A673 (cell line): Measurements from ENCODE around the gene CMTM3. TPM values are rescaled to one million over a fixed set of nuclear protein-coding genes. Genes with fewer than 3 reads are reported as not detected.
"Not testable (repeated sequence)": the region's sequence is repeated elsewhere in the genome, so short reads cannot be mapped to it uniquely, and the experiment has no call there.

Source experiments
- BruUV-seq: library from RNA; stranded (reverse); fragments of 400-500 nt; replicated peaks from 2 replicates; lab custom pipeline; 2021; lab: Mats Ljungman, UMichigan
- CTCF ChIA-PET: fragments of 300-600 bp; sonication (Branson Sonifier 250); formaldehyde crosslinking; loops from one replicate; lab custom pipeline; 2022; ENCODE audit warnings: antibody characterized with exemption; lab: Charles Lee
- POLR2A ChIA-PET: fragments of 300-600 bp; sonication (Branson Sonifier 250); formaldehyde crosslinking; loops from one replicate; lab custom pipeline; 2022; ENCODE audit warnings: antibody characterized with exemption; ENCODE audit not compliant: low non-redundant PET; lab: Charles Lee
- DNase-seq: peaks from one replicate; pipeline ENCODE4 v3.0.0-alpha.2; 2015; ENCODE audit warnings: low spot score
- H3K27ac ChIP-seq: fragments of 200-600 bp; sonication (generic); 2 replicates; pipeline ENCODE4 v1.5.1; 2016; ENCODE audit warnings: mixed run types, low read depth, mild to moderate bottlenecking, mixed read lengths, antibody characterized with exemption, low read length; ENCODE audit not compliant: poor library complexity, severe bottlenecking
- H3K27me3 ChIP-seq: fragments of 200-600 bp; sonication (generic); replicated peaks from 2 replicates; pipeline ENCODE4 v1.6.1; 2017; ENCODE audit warnings: mixed run types, low read depth, mild to moderate bottlenecking, mixed read lengths, antibody characterized with exemption, low read length; ENCODE audit not compliant: insufficient read depth, poor library complexity
- H3K36me3 ChIP-seq: fragments of 200-600 bp; sonication (generic); 2 replicates; pipeline ENCODE4 v1.6.1; 2016; ENCODE audit warnings: mixed run types, mild to moderate bottlenecking, mixed read lengths, antibody characterized with exemption, low read length; ENCODE audit not compliant: insufficient read depth, poor library complexity, severe bottlenecking
- H3K4me1 ChIP-seq: fragments of 200-600 bp; sonication (generic); 2 replicates; pipeline ENCODE4 v1.6.1; 2017; ENCODE audit warnings: mixed run types, mild to moderate bottlenecking, mixed read lengths, antibody characterized with exemption, low read length; ENCODE audit not compliant: insufficient read depth, poor library complexity, severe bottlenecking
- H3K4me3 ChIP-seq: fragments of 200-600 bp; sonication (generic); 2 replicates; pipeline ENCODE4 v1.5.1; 2016; ENCODE audit warnings: low read depth, mixed run types, mild to moderate bottlenecking, mixed read lengths, low read length; ENCODE audit not compliant: poor library complexity, severe bottlenecking
- H3K9me3 ChIP-seq: fragments of 200-600 bp; sonication (generic); 2 replicates; pipeline ENCODE4 v1.6.1; 2016; ENCODE audit warnings: mixed run types, low read depth, mild to moderate bottlenecking, mixed read lengths, antibody characterized with exemption, low read length; ENCODE audit not compliant: poor library complexity, severe bottlenecking
- EZH2 ChIP-seq: fragments of 200-600 bp; sonication (generic); IDR thresholded peaks from 2 replicates; pipeline ENCODE4 v1.6.1; 2017; ENCODE audit warnings: borderline replicate concordance, low read depth, mild to moderate bottlenecking, mixed read lengths, antibody characterized with exemption, low read length; ENCODE audit not compliant: poor library complexity, severe bottlenecking
- intact Hi-C: fragments of 100-400 bp; cut with micrococcal nuclease; formaldehyde crosslinking; loops from one replicate; pipeline ENCODE4 v1.10.0; 2022; ENCODE audit not compliant: unreplicated experiment
- total RNA-seq: library from RNA; stranded (reverse); gene quantifications from 2 replicates; pipeline ENCODE4 v1.2.3, GENCODE V29; 2021
- TF ChIP-seq, protein P1 (sequence below): fragments of 300-800, 200-600 bp; sonication (generic); conservative IDR thresholded peaks from 2 replicates; pipeline ENCODE4 v1.5.1; 2017; ENCODE audit warnings: low read depth, mild to moderate bottlenecking, antibody characterized with exemption, low read length, moderate library complexity, mixed read lengths

CMTM3 gene
- total RNA-seq, 1 experiment from 2014 or later, result 25.5 TPM

- Histone ChIP-seq H3K4me3 (no peak within 1 kb of the TSS), H3K27ac (no peak within 1 kb of the TSS), H3K36me3 (peaks cover 8% of the 10 kb centered on the region), H3K4me1 (no peaks in the 10 kb centered on the region), H3K27me3 (no peaks in the 10 kb centered on the region), H3K9me3 (no peaks in the 10 kb centered on the region)
- intact Hi-C loops, result no loop called here
- no peak for TF ChIP-seq EZH2
- TF ChIP-seq, protein P1, sequence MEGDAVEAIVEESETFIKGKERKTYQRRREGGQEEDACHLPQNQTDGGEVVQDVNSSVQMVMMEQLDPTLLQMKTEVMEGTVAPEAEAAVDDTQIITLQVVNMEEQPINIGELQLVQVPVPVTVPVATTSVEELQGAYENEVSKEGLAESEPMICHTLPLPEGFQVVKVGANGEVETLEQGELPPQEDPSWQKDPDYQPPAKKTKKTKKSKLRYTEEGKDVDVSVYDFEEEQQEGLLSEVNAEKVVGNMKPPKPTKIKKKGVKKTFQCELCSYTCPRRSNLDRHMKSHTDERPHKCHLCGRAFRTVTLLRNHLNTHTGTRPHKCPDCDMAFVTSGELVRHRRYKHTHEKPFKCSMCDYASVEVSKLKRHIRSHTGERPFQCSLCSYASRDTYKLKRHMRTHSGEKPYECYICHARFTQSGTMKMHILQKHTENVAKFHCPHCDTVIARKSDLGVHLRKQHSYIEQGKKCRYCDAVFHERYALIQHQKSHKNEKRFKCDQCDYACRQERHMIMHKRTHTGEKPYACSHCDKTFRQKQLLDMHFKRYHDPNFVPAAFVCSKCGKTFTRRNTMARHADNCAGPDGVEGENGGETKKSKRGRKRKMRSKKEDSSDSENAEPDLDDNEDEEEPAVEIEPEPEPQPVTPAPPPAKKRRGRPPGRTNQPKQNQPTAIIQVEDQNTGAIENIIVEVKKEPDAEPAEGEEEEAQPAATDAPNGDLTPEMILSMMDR, result no peak
- DNase-seq, result no peak
- CTCF ChIA-PET, result no interaction called here
- POLR2A ChIA-PET, result no interaction called here
- no TSS peak for BruUV-seq
Measured at GRCh38 chr16:66566051-66566901, 38.2 kb upstream of the CMTM3 start, which contains the start of gene CMTM1. Gene CMTM1 (plus strand): TSS chr16:66566439. CDS start chr16:66566514, 75 bp downstream.

DNA sequence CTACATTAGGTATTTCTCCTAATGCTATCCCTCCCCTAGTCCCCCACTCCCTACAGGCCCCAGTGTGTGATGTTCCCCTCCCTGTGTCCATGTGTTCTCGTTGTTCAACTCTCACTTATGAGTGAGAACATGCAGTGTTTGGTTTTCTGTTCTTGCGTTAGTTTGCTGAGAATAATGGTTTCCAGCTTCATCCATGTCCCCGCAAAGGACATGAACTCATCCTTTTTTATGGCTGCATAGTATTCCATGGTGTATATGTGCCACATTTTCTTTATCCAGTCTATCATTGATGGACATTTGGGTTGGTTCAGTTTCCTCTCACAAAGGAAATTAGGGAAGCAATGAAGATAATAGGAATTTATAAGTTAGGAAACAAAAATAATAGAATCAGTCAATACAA, 37.2 kb upstream of the CMTM3 start:
- H3K27me3 ChIP-seq, POLR2A ChIA-PET, H3K4me3 ChIP-seq, intact Hi-C loops, H3K27ac ChIP-seq, H3K4me1 ChIP-seq, DNase-seq, H3K9me3 ChIP-seq, BruUV-seq, H3K36me3 ChIP-seq, CTCF ChIA-PET: not testable (repeated sequence)

DNA sequence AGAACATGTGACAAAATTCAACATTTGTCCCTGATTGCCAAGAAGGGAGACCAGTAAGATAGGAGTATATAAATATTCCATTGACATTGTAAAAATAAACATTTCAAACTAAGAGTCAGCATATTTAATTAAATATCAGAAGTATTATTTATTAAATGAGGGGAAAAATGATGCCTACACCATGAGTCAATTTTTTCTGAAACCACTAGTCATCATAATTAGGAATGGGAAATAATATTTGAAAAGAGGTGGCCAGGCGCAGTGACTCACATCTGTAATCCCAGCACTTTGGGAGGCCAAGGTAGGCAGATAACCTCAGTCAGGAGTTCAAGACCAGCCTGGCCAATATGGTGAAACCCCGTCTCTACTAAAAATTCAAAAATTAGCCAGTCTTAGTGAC, 36.1 kb upstream of the CMTM3 start:
- Histone ChIP-seq H3K4me3 (no peak overlapping the region), H3K9me3 (no peaks in the 10 kb centered on the region), H3K4me1 (no peaks in the 10 kb centered on the region), H3K36me3 (peaks cover 8% of the 10 kb centered on the region), H3K27me3 (no peaks in the 10 kb centered on the region), H3K27ac (no peak overlapping the region)
- ChIA-PET CTCF (no interaction called here), POLR2A (no interaction called here)
- no TSS peak for BruUV-seq
- intact Hi-C loops, result no loop called here
- no peak for DNase-seq
- TF ChIP-seq, protein P1, result no peak
- TF ChIP-seq EZH2, result no peak
